GM12891 (cell line): ENCODE results near the gene BCORL1.

ENCODE experiments used
- PAX5 ChIP-seq: IDR thresholded peaks from 2 replicates; pipeline ENCODE4 v1.6.1; 2011; ENCODE audit warnings: low read length, moderate library complexity, mild to moderate bottlenecking; ENCODE audit not compliant: insufficient read depth, severe bottlenecking
- POLR2A ChIP-seq: IDR thresholded peaks from 2 replicates; pipeline ENCODE4 v1.6.1; 2011; ENCODE audit warnings: low read depth, low read length, control low read depth
- POLR2AphosphoS5 ChIP-seq: IDR thresholded peaks from 2 replicates; pipeline ENCODE4 v1.6.1; 2011; ENCODE audit warnings: low read depth, low read length, control low read depth
- TAF1 ChIP-seq: IDR thresholded peaks from 2 replicates; pipeline ENCODE4 v1.6.1; 2011; ENCODE audit warnings: low read depth, low read length, control low read depth

GRCh38 chrX:129945131-129945530, 37.3 kb upstream of the BCORL1 start:
- TF ChIP-seq TAF1 (no peak), PAX5 (no peak), POLR2AphosphoS5 (no peak), POLR2A (no peak)
